Activated T-cell treated with anti-CD3 and anti-CD28 coated beads, Interleukin-2, amount 50 U/mL, for 48 hours (primary cell): ENCODE measurements around the gene MBOAT7.
A peak's percentile ranks its signal among the peaks of the same experiment; 100 is the strongest.
"Not testable (repeated sequence)": the region's sequence is repeated elsewhere in the genome, so short reads cannot be mapped to it uniquely, and the experiment has no call there.

Source experiments
- DNase-seq, 2 experiments: peaks; one replicate each; pipeline ENCODE4 v3.0.0-alpha.2; 2020

Gene MBOAT7

GRCh38 chr19:54189145-54189734 is at the start of gene MBOAT7:
TSS of gene MBOAT7 (minus strand) at chr19:54189580. CDS start at chr19:54188508, 1,072 bp downstream.
- no peak for DNase-seq

GRCh38 chr19:54233941-54234340 is 44.6 kb upstream of the MBOAT7 start:
- DNase-seq, result no peak

GRCh38 chr19:54231077-54231931 is 41.9 kb upstream of the MBOAT7 start:
- peak; percentile 91 for DNase-seq

GRCh38 chr19:54230031-54230430 is 40.7 kb upstream of the MBOAT7 start:
- DNase-seq, result no peak

GRCh38 chr19:54229146-54229545 is 39.8 kb upstream of the MBOAT7 start:
- no peak for DNase-seq

- not testable (repeated sequence) for DNase-seq
Observed at GRCh38 chr19:54224619-54225018, 35.2 kb upstream of the MBOAT7 start.

- not testable (repeated sequence) for DNase-seq
Observed at GRCh38 chr19:54223937-54224281, 34.5 kb upstream of the MBOAT7 start.

- not testable (repeated sequence) for DNase-seq
Observed at GRCh38 chr19:54223277-54223936, 34.0 kb upstream of the MBOAT7 start.

GRCh38 chr19:54222474-54223276 is 33.3 kb upstream of the MBOAT7 start, which contains the start of gene LILRB3:
TSS of gene LILRB3 (minus strand) at chr19:54223007. CDS start at chr19:54222976, 31 bp downstream.
- DNase-seq, result not testable (repeated sequence)

- not testable (repeated sequence) for DNase-seq
Observed at GRCh38 chr19:54221947-54222346, 32.6 kb upstream of the MBOAT7 start.

GRCh38 chr19:54219702-54220101 is 30.3 kb upstream of the MBOAT7 start:
- not testable (repeated sequence) for DNase-seq

GRCh38 chr19:54218960-54219661 is 29.7 kb upstream of the MBOAT7 start:
- no peak for DNase-seq

GRCh38 chr19:54218259-54218658 is 28.9 kb upstream of the MBOAT7 start:
- no peak for DNase-seq

- DNase-seq, result not testable (repeated sequence)
Observed at GRCh38 chr19:54217517-54218247, 28.3 kb upstream of the MBOAT7 start.

- DNase-seq, result no peak
Observed at GRCh38 chr19:54216869-54217268, 27.5 kb upstream of the MBOAT7 start.

GRCh38 chr19:54214734-54215133 is 25.4 kb upstream of the MBOAT7 start:
- not testable (repeated sequence) for DNase-seq

GRCh38 chr19:54214217-54214616 is 24.8 kb upstream of the MBOAT7 start:
- not testable (repeated sequence) for DNase-seq

- no peak for DNase-seq
Observed at GRCh38 chr19:54211235-54211634, 21.9 kb upstream of the MBOAT7 start.

- peak; percentile 62 to 67 for DNase-seq
Observed at GRCh38 chr19:54209811-54210494, 20.6 kb upstream of the MBOAT7 start.

GRCh38 chr19:54209058-54209810 is 19.9 kb upstream of the MBOAT7 start:
- DNase-seq, result peak; percentile 70 to 72
